C4-2B (cell line): ENCODE results near the gene SNX5.

Source experiments
- ZFX ChIP-seq: fragments of 450-650 bp; IDR thresholded peaks from 2 replicates; pipeline ENCODE4 v1.6.1; 2017
- TF ChIP-seq, protein P1 (sequence below): fragments of 450-650 bp; conservative IDR thresholded peaks from 2 replicates; pipeline ENCODE4 v1.5.1; 2017; ENCODE audit warnings: mild to moderate bottlenecking

DNA sequence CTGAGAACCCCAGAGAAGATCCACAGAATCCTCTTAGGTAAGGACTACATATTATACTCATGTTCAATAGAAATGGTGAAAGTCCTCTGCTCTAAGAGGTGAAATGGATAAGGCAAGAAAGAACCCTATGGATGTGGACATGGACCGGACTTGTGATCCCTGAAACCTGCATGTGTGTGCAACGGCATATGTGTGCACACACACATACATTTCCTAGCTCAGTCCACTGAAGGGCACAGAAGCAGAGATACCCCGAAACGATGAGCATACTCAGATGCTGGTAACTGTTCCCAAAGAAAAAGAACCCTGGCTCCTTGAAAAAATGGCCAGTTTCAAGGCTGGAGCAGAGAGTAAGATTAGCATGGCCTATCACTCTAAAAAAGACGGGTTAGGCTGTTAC is 22.6 kb downstream of the SNX5 start:
- TF ChIP-seq, protein P1, sequence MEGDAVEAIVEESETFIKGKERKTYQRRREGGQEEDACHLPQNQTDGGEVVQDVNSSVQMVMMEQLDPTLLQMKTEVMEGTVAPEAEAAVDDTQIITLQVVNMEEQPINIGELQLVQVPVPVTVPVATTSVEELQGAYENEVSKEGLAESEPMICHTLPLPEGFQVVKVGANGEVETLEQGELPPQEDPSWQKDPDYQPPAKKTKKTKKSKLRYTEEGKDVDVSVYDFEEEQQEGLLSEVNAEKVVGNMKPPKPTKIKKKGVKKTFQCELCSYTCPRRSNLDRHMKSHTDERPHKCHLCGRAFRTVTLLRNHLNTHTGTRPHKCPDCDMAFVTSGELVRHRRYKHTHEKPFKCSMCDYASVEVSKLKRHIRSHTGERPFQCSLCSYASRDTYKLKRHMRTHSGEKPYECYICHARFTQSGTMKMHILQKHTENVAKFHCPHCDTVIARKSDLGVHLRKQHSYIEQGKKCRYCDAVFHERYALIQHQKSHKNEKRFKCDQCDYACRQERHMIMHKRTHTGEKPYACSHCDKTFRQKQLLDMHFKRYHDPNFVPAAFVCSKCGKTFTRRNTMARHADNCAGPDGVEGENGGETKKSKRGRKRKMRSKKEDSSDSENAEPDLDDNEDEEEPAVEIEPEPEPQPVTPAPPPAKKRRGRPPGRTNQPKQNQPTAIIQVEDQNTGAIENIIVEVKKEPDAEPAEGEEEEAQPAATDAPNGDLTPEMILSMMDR, result no peak
- no peak for TF ChIP-seq ZFX
